Activated CD8-positive, alpha-beta memory T cell treated with anti-CD3 and anti-CD28 coated beads, Interleukin-2, amount 50 U/mL, for 24 hours (primary cell): Measurements from ENCODE around the gene ARPIN.
"Not testable (repeated sequence)": the region's sequence is repeated elsewhere in the genome, so short reads cannot be mapped to it uniquely, and the experiment has no call there.

ENCODE experiments used
- DNase-seq: peaks from one replicate; pipeline ENCODE4 v3.0.0-alpha.2; 2020; ENCODE audit errors: extremely low read depth

ARPIN gene

DNA sequence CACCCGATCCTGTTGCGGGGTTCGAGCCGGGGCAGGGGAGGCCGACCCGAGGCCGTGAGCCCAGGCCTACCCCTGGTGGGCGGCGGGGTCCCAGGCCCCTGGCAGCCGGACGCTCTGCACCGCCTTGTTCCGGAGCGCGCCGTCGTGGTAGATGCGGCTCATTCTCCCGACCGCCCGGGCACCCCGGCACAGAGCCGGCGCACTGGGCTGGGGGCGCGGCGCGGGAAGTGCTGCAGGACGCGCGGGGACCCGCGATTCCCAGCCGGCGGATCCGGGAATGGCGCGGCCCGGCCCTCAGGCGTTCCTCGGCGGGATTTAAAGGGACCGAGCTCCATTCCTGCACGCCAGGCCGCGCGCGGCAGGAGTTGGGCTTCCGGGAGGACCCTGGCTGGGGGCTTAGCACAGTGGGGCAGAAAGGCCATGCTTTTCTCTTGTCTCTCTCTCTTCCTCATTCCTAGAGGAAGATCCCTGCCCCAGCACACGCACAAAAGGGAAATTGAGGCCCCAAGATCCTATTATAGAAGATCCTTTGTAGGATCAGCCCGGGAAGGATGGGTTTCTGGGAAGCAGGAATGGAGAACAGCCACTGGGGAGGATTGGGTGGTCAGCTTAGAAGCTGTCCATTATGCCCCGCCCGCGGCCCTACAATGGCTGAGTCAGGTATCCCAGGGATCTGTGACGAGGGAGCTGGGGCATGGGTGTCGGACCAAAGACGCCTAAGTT is at the start of gene ARPIN:
ARPIN (minus strand) TSS at position 279 of the 723 bp plus-strand sequence; CDS start at position 162, 117 bp downstream.
- no peak for DNase-seq

DNA sequence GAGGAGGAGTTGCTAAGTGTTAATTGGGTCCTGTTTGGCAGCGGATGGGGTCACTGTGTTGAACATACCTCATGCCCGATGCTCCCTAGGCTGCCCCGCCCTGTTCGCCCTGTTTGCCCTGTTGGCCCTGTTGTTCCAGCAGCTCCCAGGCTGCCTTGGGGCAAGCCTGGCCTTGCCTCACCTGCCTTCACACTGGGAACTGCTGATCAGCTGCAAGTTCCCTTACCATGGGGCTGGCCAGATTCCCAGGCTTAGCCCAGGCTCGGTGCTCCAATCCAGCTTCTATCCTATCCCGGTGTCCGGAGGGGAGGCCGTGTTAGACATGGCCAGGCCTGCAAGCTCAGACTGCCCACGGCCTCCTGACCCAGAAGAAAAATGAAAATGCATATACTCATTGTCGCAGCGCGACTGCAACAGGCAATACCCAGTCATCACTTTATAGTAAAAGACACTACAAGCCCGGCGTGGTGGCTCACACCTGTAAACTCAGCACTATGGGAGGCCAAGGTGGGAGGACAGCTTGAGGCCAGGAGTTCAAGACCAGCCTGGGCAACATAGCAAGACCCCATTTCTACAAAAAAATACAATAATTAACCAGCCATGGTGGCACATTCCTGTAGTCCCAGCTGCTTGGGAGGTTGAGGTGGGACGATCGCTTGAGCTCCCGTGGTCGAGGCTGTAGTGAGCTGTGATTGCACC is 45.5 kb upstream of the ARPIN start:
- no peak for DNase-seq

DNA sequence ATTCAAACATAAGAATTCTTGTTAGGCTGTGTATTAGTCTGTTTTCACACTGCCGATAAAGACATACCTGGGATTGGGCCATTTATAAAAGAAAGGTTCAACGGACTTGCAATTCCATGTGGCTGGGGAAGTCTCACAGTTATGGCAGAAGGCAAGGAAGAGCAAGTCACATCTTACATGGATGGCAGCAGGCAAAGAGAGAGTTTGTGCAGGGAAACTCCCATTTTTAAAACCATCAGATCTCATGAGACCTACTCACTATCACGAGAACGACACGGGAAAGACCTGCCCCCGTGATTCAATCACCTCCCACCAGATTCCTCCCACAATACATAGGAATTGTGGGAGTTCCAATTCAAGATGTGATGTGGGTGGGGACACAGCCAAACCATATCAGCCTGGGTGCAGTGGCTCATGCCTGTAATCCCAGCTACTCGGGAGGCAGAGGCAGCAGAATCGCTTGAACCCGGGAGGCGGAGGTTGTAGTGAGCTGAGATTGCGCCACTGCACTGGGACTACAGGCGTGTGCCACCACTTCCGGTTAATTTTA is 42.8 kb upstream of the ARPIN start:
- DNase-seq = not testable (repeated sequence)

DNA sequence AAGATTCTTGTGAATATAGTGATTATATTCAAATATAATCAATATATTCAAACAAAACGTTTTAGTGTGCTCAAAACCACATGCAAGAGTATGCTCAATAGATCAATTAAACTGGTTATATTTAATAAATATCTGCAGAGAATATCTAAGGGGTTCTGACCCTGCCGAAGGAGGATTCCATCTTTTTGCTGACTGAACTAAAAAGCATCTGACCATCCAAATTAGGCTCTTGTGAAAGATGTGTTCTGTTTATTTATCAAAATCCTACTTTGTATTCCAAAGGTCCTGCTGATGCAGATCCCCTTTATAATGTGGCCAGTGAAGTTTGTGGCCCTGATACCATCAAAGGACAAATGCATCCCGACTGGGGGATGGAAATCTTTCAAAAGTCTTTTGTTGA is 41.8 kb upstream of the ARPIN start:
- DNase-seq = no peak

DNA sequence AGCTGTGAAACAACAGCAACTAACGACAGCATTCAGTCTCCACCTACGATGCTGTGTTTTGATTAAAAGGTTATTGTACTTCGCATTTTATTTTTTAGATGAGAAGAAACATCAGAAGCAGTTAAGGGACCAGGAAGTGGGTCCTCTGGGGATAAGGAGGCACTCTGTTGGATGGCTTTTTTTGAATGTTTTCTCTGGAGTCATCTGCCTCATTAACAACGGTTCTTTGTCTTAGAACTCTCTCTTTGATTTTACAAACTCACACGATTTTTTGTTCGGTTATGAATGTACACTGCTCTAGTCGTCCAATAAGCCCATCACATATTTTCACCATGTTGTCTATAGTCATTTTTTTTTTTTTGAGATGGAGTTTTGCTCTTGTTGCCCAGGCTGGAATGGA is 36.0 kb upstream of the ARPIN start:
- no peak for DNase-seq

DNA sequence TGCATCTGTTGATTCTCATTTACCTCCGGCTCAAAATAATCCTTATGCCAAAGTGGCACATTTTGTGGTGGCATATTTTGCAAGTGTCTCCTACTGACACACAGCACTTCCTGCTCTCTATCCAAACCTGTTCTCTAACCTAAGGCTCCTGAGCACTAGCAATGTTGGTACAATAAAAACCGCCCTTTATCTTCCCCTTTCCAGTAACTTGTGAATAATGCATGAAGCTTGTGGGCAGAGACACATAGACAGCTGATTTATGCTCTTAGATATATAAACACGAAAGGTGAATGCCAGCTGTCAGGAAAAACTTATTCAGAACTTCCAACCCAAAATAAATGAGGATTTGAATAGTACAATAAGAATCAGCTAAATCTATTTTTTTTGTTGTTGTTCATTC is 34.6 kb upstream of the ARPIN start:
- DNase-seq = no peak

DNA sequence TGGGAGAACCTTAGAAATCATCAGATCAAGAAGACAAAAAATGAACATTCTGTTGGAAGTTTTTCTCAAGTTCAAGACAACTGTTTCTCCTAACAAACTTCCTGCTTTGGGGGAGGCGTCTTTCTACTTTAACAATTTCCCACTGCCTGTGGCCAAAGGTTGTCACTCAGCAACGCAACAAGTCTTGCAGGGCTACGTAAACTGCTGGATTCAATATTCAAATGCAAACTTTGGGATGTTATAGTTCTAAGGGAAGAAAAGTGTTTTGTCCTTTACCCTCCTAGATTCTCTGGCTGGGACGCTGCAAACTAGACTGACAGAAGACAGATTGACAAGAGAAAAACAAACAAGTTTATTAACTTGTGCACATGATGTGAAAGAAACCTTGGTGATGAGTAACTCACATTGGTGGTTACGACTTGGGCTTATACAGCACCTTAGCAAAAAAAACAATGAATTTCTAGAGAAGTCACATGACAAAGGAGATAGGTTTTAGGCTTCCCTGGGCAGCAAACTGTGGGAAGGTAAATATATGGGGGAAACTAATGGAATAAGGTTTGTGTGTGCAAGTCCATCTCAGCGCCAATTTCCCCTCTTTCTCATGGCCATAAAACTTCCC is 34.0 kb upstream of the ARPIN start:
- no peak for DNase-seq

DNA sequence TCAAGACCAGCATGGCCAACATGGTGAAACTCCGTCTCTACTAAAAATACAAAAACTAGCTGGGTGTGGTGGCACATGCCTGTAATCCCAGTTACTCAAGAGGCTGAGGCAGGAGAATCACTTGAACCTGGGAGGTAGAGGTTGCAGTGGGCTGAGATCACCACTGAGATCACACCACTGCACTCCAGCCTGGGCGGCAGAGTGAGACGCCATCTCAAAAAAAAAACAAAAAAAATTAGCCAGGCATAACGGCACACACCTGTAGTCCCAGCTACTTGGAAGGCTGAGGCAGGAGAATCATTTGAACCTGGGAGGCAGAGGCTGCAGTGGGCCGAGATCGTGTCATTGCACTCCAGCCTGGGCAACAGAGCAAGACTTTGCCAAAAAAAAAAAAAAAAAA is 31.0 kb upstream of the ARPIN start:
- not testable (repeated sequence) for DNase-seq

DNA sequence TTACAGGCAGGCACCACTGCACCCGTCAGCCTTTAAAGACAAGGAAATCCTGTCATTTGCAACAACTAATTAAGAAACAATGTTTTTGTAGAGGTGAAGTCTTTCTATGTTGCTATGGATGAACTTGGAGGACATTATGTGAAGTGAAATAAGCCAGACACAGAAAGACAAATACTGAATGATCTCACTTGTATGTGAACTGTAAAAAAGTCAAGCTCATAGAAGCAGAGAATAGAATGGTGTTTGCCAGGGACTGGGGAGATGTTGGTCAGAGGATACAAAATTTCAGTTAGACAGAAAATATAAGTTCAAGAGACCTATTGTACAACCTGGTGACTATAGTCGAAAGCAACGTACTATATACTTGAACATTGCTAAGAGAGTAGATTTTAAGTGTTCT is 27.2 kb upstream of the ARPIN start:
- no peak for DNase-seq

DNA sequence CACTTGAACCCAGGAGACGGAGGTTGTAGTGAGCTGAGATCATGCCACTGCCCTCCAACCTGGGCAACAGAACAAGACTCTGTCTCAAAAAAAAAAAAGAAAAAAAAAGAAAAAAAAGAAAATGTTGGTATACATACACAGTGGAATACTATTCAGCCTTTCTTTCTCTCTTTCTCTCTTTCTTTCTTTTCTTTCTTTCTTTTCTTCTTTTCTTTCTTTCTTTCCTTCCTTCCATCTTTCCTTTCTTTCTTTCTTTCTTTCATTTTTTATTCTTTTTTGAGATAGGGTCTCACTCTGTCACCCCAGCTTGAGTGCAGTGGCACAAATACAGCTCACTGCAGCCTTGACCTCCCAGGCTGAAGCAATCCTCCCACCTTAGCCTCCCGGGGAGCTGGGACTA is 26.6 kb upstream of the ARPIN start:
- DNase-seq = not testable (repeated sequence)

DNA sequence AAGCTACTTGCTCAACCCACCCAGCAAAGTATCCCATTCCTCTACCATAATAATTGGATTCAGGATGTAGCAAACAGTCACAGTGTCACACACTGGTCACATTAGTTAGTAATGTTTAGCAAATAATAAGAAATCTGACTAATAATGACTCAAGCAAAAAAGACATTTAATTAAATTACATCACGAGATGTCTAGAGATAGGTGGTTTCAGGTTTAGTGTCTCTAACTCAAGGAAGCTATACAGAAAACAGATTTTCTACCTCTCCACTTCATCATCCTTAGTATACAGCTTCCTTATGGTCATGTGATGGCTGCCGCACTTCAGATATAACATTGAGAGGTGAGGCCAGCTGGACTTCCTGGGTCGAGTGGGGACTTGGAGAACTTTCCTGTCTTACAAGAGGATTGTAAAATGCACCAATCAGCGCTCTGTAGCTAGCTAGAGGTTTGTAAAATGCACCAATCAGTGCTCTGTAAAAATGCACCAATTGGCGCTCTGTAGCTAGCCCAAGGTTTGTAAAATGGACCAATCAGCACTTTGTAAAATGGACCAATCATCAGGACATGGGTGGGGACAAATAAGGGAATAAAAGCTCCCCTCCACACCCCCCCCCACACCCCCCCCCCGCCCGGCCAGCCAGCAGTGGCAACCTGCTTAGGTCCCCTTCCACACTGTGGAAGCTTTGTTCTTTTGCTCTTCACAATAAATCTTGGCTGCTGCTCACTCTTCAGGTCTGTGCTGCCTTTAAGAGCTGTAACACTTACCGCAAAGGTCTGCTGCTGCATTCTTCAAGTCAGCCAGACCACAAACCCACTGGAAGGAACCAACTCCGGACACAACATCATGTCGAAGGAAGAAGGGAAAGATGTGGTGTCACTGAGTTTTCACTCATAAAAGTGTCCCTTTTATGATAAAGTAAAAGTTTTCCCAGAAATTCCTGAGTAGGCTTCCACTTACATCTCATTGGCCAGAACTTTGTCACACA is 24.9 kb upstream of the ARPIN start:
- DNase-seq = no peak

DNA sequence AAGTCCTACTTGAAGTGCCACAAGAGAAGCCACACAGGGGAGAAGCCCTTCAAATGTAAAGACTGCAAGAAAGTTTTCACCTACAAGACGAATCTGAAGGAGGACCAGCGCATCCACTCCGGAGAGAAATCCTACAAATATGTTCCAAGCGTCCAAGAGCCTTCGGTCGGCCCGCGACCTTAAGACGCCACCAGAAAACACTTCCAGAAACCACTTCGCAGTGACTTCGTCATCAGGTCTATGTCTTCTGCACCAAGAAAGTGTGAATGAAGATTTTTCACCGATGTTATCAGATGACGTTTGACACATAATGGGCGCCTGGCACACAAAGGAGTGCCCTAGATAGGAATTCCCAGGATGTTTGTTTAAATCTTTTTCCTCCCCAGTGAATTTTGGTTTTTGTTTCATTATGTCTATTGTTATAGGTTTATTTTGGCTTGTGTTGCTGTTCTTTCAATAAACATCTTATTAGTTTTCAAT is 24.1 kb upstream of the ARPIN start:
- DNase-seq = no peak

DNA sequence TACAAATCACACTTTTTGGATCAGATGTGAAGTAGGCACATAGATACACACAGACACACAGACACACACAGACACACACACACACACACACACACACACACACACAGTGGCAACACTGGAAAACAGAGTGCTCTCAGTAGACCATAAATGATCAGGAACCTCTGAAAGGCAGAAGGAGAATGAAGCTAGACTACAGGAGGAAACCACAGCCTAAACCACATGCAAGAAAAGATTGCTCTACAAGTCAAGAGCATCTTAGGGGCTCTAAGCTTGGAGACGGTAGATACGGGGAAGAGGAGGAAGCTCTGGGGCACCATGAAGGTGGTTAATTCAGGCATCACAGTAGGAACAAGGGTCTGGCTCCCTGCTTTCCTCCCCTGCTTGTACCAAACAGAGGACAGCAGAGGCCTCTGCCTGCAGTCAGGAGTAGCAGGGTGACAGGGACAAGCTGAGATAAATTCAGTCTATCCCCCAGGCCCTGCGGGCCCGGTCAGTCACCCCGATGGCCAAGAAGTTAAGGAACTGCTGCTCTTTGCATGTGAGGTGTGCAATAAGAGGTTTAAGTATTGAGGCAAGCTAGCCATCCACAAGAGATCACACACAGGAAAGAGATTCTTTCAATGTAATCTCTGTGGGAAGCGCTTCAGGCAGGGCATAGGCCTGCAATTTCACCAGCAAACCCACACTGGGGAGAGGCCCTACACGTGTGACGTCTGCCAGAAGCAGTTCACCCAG is 23.5 kb upstream of the ARPIN start:
- no peak for DNase-seq

DNA sequence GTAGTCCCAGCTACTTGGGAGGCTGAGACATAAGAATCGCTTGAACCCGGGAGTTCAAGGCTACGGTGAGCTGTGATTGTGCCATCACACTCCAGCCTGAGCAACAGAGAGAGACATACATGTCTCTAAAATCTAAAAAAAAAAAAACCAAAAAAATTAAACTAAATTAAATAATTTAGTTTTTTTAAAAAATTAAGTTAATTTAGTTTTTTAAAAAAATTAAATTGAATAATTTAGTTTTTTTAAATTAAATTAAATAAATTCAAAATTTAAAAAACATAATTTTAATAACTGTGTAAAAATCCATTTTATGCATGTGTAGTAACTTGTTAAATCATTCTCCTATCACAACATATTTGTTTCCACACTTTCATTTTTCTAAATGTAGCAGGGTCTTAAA is 20.1 kb upstream of the ARPIN start:
- DNase-seq = no peak

DNA sequence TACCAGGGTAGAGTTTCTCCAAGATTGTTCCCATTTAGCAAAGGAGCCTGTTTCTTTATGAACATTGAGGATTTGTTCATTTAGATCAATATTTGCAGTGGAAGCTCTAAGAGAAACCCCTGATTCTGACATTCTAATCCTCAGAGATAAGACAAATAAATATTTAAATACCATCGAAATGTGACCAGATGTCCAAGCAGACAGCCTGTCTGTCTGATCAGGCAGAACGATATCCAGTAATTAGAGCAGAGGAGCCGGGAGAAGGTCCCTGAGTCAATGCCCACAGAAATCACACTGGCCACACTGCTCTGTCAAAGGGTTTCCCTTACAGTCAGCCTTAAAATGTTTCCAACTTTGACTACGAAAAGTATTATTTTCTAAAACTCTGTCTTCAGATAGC is 15.7 kb upstream of the ARPIN start:
- no peak for DNase-seq

DNA sequence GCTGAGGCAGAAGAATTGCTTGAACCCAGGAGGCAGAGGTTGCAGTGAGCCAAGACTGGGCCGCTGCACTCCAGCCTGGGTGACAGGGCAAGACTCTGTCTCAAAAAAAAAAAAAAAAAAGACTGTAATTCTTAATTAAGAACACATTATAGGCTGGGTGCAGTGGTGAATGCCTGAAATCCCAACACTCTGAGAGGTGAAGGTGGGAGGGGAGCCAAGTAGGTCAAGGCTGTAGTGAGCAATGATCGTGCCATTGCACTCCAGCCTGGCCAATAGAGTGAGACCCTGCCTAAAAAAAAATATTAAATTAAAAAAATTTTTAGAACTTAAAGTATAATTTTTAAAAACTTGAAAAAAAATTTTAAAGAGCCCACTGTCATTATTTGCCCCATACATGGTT is 13.4 kb upstream of the ARPIN start:
- DNase-seq = no peak

DNA sequence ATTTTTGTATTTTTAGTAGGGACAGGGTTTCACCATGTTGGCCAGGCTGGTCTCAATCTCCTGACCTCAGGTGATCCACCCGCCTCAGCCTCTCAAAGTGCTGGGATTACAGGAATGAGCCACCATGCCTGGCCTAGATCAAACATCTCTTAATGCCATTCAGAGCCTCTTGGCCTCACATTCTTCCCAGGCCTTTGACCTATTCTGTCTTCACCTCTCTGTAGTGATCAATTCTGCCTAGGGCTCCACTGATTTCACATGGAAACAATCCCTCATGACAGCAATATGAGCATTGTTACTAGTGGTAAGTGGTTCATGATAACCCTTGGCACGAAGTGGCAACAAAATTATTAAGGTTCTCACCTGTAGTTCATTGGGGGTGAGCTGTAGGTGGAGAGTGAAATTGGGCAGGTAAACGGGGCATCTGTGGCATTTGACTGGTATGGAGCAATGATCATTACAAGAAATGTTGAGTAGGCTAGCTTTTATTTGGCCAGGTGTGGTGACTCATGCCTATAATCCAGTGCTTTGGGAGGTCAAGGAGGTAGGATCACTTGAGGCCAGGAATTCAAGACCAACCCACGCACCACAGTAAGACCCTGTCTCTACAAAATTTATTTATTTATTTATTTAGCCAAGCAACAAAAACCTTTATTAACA is 4.8 kb upstream of the ARPIN start:
- DNase-seq = no peak

DNA sequence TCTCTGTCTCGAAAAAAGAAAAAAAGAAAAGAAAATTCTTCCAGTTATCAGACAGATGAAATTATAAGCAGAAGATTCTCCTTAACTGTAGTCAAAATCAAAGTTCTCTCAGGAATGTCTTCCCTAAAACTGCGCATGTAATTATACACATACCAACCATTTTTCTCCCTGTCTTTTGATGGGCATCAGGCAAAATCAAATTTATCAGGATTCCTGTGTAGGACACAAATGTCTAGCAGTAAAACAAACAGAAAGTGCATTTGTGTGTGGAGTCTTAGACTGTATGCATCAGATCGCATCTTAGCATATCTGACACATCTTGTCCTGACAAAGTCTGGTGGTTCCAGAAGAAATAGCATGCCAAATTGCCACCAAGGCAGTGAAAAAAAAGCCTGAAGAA is 3.9 kb upstream of the ARPIN start:
- no peak for DNase-seq

DNA sequence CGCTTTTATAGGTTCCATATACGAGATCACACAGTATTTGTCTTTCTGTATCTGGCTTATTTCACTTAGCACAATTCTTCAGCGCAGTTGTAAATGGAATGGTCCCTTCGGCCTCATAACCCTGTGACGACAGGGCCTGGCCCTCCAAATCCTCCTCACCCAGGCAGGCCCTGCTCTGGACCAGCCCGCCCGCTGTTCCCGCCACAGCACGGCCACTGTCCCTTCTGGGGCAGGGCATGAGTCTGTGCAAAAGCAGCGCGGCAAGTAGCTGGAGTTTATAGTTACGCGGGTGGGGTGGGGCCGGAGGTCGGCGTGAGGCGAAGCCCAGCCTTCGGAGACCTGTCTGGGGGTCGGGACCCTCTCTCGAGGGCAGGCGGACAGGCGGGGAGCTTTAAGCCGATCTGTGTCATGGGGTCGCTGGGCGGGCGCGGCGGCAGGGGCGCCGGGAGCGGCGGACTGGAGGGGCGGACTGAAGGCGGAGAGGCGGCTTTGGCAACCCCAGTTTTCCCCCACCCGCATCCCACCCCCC is 543 bp downstream of the ARPIN start:
- no peak for DNase-seq
